Measurements from ENCODE around the gene KLHDC7B.

The KLHDC7B gene

DNA sequence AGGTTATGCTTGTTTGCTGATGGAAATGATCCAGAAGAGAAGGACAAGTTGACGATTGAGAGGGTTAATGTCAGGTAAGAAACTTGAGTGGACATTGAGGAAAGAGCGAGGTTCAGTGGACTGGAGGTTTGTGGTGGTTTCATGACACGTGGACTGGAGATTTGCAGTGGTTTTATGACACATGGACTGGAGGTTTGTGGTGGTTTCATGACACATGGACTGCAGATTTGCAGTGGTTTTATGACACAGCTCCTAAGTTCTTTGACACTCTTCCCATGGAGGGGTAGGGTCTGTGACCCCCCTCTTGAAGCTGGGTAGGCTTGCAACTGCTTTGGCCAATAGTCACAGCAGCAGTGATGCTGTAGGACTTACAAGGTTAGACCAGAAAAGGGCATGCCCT is 49.5 kb downstream of the KLHDC7B start:
- no peak for DNase-seq

DNA sequence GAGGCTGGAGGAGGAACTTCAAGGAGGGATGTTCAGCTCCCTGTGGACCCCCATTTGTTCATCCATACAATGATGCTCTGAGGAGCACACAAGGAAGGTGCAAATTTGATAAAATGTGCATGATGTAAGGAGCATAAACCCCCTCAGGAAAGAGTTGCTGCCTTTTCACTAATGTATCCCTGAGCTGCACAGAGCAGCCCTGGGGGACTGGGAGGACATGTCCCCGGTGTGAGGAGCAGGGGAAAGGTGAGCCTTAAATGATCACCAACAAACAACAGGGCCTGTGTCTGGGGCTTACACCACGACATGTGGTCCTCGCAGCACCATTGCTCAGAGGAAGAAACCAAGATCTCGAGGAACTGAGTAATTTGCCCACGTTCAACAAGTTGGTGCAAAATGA is 51.4 kb downstream of the KLHDC7B start:
- no peak for DNase-seq

DNA sequence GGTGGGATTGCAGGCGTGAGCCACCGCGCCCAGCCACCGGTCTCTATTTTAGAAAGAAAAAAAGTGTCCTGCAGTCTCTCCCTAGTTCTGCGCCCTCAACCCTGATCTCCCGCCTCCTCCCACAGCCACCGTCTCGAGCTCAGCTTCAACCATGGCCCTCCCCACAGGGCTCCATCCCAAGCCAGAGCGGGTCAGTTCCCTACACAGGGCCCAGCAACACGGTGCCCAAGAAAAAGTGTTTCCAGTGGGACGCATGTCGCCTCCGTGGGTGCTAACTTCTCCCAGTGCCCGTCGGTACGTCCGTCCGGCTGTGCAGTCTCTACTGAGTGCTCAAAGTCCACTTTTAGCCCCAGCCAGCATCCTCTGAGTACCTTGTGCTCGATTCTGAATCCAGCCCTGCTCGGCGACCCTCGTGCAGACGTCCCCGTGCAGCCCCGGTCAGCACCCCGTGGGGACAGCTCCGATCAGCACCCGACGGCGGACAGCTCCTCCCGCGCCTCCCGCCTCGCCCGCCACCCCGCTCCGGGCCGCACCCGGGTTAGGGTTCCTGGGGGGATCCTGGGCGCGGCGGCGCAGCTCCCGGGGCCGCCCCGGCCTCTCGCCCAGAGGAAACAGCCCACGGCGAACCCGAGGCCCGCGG is 54.2 kb downstream of the KLHDC7B start:
- peak in 2 of 14 donors; percentile 25 to 46 for DNase-seq

DNA sequence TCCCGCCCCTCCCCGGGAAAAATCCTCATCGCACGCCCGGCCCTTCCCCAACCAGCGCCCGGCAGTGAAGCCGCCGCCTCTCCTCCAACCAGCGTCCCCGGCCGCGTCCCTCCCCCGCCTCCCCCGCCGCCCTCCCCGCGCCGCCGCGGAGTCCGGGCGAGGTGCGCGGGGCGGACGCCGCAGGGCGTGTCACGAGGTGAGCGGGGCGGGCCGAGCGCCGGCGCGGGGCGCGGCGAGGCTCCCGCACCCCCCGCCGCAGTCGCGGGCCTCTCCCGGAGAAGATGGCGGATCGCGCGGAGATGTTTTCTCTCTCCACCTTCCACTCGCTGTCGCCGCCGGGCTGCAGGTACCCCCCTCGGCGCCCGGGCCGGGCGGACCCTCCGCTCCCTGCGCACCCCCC is 54.8 kb downstream of the KLHDC7B start, which contains the start of gene MAPK8IP2:
MAPK8IP2 (plus strand) TSS at position 256 of the 400 bp plus-strand sequence; CDS start at position 282, 26 bp downstream.
- DNase-seq = peak in 1 of 14 donors; percentile 70

Data from C1 segment of cervical spinal cord (tissue), 14 donors.